OCI-LY1 (cell line): Measurements from ENCODE around the gene ANXA3.

ENCODE experiments used
- H2AFZ ChIP-seq: fragments of 200-600 bp; sonication (generic), shearing (Covaris generic); 2 replicates; pipeline ENCODE4 v1.6.0; 2014; ENCODE audit warnings: antibody characterized with exemption, mild to moderate bottlenecking, low read length
- H3F3A ChIP-seq: fragments of 200-600 bp; sonication (generic), shearing (Covaris generic); 2 replicates; pipeline ENCODE4 v1.6.0; 2014; ENCODE audit warnings: mild to moderate bottlenecking, antibody characterized with exemption, low read length, moderate library complexity; ENCODE audit not compliant: insufficient read depth
- H3K27ac ChIP-seq: fragments of 200-600 bp; sonication (generic); 2 replicates; pipeline ENCODE4 v1.5.1; 2014; ENCODE audit warnings: low read length, mixed run types, mild to moderate bottlenecking, low read depth; ENCODE audit not compliant: poor library complexity, severe bottlenecking
- H3K27me3 ChIP-seq: fragments of 200-600 bp; sonication (generic); 2 replicates; pipeline ENCODE4 v1.6.0; 2014; ENCODE audit warnings: antibody characterized with exemption, mild to moderate bottlenecking, low read length, moderate library complexity; ENCODE audit not compliant: insufficient read depth
- H3K36me3 ChIP-seq: fragments of 200-600 bp; sonication (generic); 2 replicates; pipeline ENCODE4 v1.6.1; 2014; ENCODE audit warnings: mild to moderate bottlenecking, antibody characterized with exemption, low read length, moderate library complexity, mixed read lengths; ENCODE audit not compliant: insufficient read depth
- H3K4me1 ChIP-seq: fragments of 200-600 bp; sonication (generic); 2 replicates; pipeline ENCODE4 v1.5.1; 2014; ENCODE audit warnings: mild to moderate bottlenecking, low read length, moderate library complexity; ENCODE audit not compliant: insufficient read depth, severe bottlenecking
- H3K4me2 ChIP-seq: fragments of 200-600 bp; sonication (generic), shearing (Covaris generic); 2 replicates; pipeline ENCODE4 v1.6.1; 2014; ENCODE audit warnings: low read length
- H3K4me3 ChIP-seq: fragments of 200-600 bp; sonication (generic); 2 replicates; pipeline ENCODE4 v1.5.1; 2014; ENCODE audit warnings: low read length, low read depth, mild to moderate bottlenecking, mixed read lengths; ENCODE audit not compliant: poor library complexity, severe bottlenecking
- H3K79me2 ChIP-seq: fragments of 200-600 bp; shearing (Covaris generic); 2 replicates; pipeline ENCODE4 v1.6.1; 2016; ENCODE audit warnings: mixed run types, low read length, mixed read lengths; ENCODE audit not compliant: insufficient read depth
- H3K9ac ChIP-seq: fragments of 200-600 bp; sonication (generic), shearing (Covaris generic); 2 replicates; pipeline ENCODE4 v1.6.1; 2014; ENCODE audit warnings: mild to moderate bottlenecking, low read length, mixed read lengths
- H3K9me2 ChIP-seq: fragments of 200-600 bp; sonication (generic), shearing (Covaris generic); 2 replicates; pipeline ENCODE4 v1.6.1; 2014; ENCODE audit warnings: low read depth, mild to moderate bottlenecking, low read length, mixed read lengths
- H3K9me3 ChIP-seq: fragments of 200-600 bp; shearing (Covaris generic); 2 replicates; pipeline ENCODE4 v1.6.1; 2014; ENCODE audit warnings: low read length, mixed read lengths
- H4K20me1 ChIP-seq: fragments of 200-600 bp; sonication (generic), shearing (Covaris generic); 2 replicates; pipeline ENCODE4 v1.6.0; 2016; ENCODE audit warnings: mild to moderate bottlenecking, low read length; ENCODE audit not compliant: insufficient read depth
- CTCF ChIP-seq: fragments of 200-600 bp; sonication (generic), shearing (Covaris generic); IDR thresholded peaks from 2 replicates; pipeline ENCODE4 v1.5.1; 2017; ENCODE audit warnings: mild to moderate bottlenecking, antibody characterized with exemption, low read length, moderate library complexity, mixed read lengths
- EZH2 ChIP-seq: fragments of 200-600 bp; sonication (generic), shearing (Covaris generic); IDR thresholded peaks from 2 replicates; pipeline ENCODE4 v1.8.0; 2017; ENCODE audit warnings: borderline replicate concordance, mixed run types, mild to moderate bottlenecking, antibody characterized with exemption, low read length, moderate library complexity, mixed read lengths

Gene ANXA3

GRCh38 chr4:78534286-78534955, 17.1 kb upstream of the ANXA3 start:
- no peaks in the 10 kb centered on the region for H3K79me2 ChIP-seq
- no peaks in the 10 kb centered on the region for H4K20me1 ChIP-seq
- no peaks in the 10 kb centered on the region for H3K4me1 ChIP-seq
- H3K9me3 ChIP-seq, result no peaks in the 10 kb centered on the region
- TF ChIP-seq CTCF, result no peak
- TF ChIP-seq EZH2, result no peak
- no peaks in the 10 kb centered on the region for H3K9me2 ChIP-seq
- no peak overlapping the region for H2AFZ ChIP-seq
- no peak overlapping the region for H3K4me3 ChIP-seq
- H3K36me3 ChIP-seq, result no peaks in the 10 kb centered on the region
- no peak overlapping the region for H3K9ac ChIP-seq
- no peaks in the 10 kb centered on the region for H3K27me3 ChIP-seq
- H3F3A ChIP-seq, result no peaks in the 10 kb centered on the region
- no peak overlapping the region for H3K27ac ChIP-seq
- H3K4me2 ChIP-seq, result no peak overlapping the region

- Histone ChIP-seq H4K20me1 (no peaks in the 10 kb centered on the region), H3K36me3 (no peaks in the 10 kb centered on the region), H3F3A (no peaks in the 10 kb centered on the region), H3K4me1 (no peaks in the 10 kb centered on the region), H3K9ac (no peak overlapping the region), H3K4me3 (no peak overlapping the region), H3K4me2 (no peak overlapping the region), H3K27me3 (no peaks in the 10 kb centered on the region), H3K9me2 (no peaks in the 10 kb centered on the region), H3K27ac (no peak overlapping the region), H3K79me2 (no peaks in the 10 kb centered on the region), H2AFZ (no peak overlapping the region), H3K9me3 (no peaks in the 10 kb centered on the region)
- TF ChIP-seq CTCF, result no peak
- no peak for TF ChIP-seq EZH2
Measured at GRCh38 chr4:78542373-78542772, 9.2 kb upstream of the ANXA3 start.

GRCh38 chr4:78543424-78544125, 8.0 kb upstream of the ANXA3 start:
- Histone ChIP-seq H3K9me3 (no peaks in the 10 kb centered on the region), H3F3A (no peaks in the 10 kb centered on the region), H3K27ac (no peak overlapping the region), H3K27me3 (no peaks in the 10 kb centered on the region), H3K4me2 (no peak overlapping the region), H2AFZ (no peak overlapping the region), H3K4me1 (no peaks in the 10 kb centered on the region), H3K9me2 (no peaks in the 10 kb centered on the region), H4K20me1 (no peaks in the 10 kb centered on the region), H3K4me3 (no peak overlapping the region), H3K9ac (no peak overlapping the region), H3K79me2 (no peaks in the 10 kb centered on the region), H3K36me3 (no peaks in the 10 kb centered on the region)
- no peak for TF ChIP-seq EZH2
- TF ChIP-seq CTCF, result no peak
